AG09319 (cell line): ENCODE data around the gene RET.
A peak's percentile ranks its signal among the peaks of the same experiment; 100 is the strongest.

ENCODE experiments used
- DNase-seq: peaks from one replicate; pipeline ENCODE4 v3.0.0-alpha.2; 2010; ENCODE audit warnings: low read depth; ENCODE audit errors: extremely low read depth
- TF ChIP-seq, protein P1 (sequence below): IDR thresholded peaks from 2 replicates; pipeline ENCODE4 v1.5.1; 2011; ENCODE audit warnings: low read depth, mild to moderate bottlenecking, inconsistent platforms, low read length, moderate library complexity

The RET gene

GRCh38 chr10:43105102-43105955 is 28.5 kb downstream of the RET start:
- TF ChIP-seq, protein P1, sequence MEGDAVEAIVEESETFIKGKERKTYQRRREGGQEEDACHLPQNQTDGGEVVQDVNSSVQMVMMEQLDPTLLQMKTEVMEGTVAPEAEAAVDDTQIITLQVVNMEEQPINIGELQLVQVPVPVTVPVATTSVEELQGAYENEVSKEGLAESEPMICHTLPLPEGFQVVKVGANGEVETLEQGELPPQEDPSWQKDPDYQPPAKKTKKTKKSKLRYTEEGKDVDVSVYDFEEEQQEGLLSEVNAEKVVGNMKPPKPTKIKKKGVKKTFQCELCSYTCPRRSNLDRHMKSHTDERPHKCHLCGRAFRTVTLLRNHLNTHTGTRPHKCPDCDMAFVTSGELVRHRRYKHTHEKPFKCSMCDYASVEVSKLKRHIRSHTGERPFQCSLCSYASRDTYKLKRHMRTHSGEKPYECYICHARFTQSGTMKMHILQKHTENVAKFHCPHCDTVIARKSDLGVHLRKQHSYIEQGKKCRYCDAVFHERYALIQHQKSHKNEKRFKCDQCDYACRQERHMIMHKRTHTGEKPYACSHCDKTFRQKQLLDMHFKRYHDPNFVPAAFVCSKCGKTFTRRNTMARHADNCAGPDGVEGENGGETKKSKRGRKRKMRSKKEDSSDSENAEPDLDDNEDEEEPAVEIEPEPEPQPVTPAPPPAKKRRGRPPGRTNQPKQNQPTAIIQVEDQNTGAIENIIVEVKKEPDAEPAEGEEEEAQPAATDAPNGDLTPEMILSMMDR = peak; percentile 81
- DNase-seq = peak; percentile 30

GRCh38 chr10:43105956-43106229 is 29.0 kb downstream of the RET start:
- TF ChIP-seq, protein P1 = no peak
- DNase-seq = no peak

DNA sequence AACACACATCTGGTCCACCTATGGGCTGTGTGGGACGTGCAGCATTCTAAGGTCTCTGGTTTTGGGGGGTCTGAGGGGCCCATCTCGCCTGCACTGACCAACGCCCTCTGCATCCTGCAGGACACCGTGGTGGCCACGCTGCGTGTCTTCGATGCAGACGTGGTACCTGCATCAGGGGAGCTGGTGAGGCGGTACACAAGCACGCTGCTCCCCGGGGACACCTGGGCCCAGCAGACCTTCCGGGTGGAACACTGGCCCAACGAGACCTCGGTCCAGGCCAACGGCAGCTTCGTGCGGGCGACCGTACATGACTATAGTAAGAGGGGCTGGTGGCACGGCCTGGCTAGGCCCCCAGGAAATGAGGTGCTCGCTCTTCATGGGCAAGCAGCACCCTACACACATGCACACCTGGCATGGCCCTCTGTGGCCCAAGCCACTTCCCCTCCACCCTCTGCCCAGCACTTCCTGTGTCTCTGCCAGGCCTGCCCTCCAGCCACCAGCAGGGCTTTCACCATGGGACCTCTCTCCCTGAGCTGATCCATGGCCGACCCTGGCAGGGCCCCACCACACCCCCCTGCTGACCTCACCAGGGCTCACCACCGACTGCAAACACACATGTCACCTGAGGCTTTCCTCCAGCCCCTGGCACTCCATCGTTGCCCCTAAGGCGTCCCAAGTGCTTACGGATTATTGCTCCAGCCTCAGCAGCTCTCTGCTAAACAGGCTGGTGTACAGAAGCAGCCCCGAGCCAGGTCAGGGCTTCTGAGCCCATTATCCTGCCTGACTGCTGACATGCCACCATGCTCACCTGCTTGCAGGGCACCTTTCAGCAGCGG is 29.6 kb downstream of the RET start:
- TF ChIP-seq, protein P1 = no peak
- DNase-seq = no peak

DNA sequence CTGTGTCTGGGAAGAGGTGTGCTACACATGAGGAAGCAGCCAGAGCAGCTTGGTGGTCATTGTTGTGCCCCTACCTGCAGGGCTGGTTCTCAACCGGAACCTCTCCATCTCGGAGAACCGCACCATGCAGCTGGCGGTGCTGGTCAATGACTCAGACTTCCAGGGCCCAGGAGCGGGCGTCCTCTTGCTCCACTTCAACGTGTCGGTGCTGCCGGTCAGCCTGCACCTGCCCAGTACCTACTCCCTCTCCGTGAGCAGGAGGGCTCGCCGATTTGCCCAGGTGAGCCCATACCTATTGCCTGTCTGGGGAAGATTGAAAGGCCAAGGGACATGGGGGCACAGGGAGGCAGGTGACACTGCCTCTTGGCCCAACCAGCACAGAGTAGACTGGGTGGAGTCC is 32.1 kb downstream of the RET start:
- no peak for DNase-seq
- TF ChIP-seq, protein P1 = no peak

DNA sequence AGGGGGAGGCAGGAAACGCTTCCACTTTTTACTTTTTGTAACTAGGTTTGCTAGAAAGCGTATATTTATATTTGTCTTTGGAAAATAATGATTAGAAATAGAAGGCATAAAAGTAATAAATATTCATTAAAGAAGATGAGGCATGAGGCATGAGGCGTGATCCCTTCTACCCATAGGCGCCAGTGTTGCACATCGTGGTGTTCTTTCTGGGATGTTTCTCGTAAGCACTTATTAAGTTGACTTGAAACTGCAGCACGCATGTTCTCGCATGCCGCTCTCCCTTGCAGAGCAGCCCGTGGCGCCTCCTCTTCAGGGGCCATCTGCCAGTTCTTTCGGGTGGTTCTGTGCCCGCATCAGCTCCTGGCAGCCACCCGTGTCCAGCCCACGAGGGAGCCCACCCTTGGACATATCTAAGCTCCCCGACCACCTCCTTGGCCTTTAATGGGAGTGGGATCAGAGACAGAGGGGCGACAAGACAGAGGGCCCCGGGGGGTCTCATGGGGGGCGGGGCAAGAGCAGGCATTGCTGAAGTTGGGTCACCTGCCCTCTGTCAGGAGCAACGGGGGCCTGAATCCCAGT is 32.9 kb downstream of the RET start:
- TF ChIP-seq, protein P1 = peak; percentile 11; the same call in 1 of the 2 replicates
- DNase-seq = no peak

DNA sequence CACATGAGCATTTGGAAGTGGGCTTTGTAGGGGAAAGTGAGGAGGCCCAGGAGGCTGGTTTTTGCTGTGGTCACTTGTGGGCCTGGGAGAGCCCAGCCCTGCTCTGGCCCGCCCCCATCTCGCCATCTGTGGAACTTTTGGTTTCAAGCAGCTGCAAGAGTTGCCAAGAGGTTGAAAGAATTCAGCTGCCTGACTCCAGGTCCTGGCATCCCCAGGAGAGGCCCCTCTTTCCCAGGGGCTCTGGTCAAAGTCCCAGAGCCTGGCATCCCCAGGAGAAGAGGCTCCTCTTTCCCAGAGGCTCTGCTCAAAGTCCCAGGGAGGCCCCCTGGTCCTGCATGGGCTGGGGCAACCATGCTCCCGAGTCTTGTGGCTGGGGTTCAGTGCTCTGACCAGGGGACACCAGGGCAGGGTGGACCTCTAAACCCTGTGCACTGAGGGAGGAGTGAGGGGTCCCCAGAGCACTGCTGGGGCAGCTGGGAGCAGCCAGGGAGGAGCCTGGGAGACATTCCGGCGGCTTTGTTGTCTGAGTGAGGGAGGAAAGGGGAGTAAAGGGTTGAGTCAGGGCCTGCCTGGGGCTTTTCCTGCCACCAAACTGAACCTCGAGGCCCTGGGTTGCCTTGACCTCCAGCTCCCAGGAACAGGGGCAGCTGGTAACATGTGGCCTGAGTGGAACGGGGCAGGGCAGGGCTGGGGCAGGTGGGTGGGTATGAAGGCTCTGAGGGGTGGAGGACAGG is 33.6 kb downstream of the RET start:
- peak; percentile 47 for DNase-seq

More for the DNA sequence above, 33.6 kb downstream of the RET start:
- TF ChIP-seq, protein P1 = peak; percentile 2
